A549 (cell line): ENCODE data around the gene MAP1LC3A.

Experiments used
- CEBPB ChIP-seq, 2 experiments: fragments of >200 bp in 1 of 2; sonication (Bioruptor Twin) in 1 of 2; formaldehyde crosslinking in 1 of 2; IDR thresholded peaks; 2 replicates each; pipeline ENCODE4 v1.6.1; 2012 to 2016
- CHD4 ChIP-seq: fragments of 200-600 bp; sonication (generic); IDR thresholded peaks from 2 replicates; pipeline ENCODE4 v1.6.1; 2016; ENCODE audit warnings: antibody characterized with exemption, mild to moderate bottlenecking, borderline replicate concordance
- KDM5A ChIP-seq: fragments of 200-600 bp; sonication (generic); IDR thresholded peaks from 2 replicates; pipeline ENCODE4 v1.6.1; 2016; ENCODE audit warnings: antibody characterized with exemption, mild to moderate bottlenecking
- NR3C1 ChIP-seq: fragments of >200 bp; sonication (Bioruptor Twin); formaldehyde crosslinking; IDR thresholded peaks from 3 replicates; pipeline ENCODE4 v1.6.1; 2017
- POLR2A ChIP-seq: IDR thresholded peaks from 2 replicates; pipeline ENCODE4 v1.6.1; 2012; ENCODE audit warnings: mild to moderate bottlenecking, low read length
- POLR2AphosphoS2 ChIP-seq: conservative IDR thresholded peaks from 2 replicates; pipeline ENCODE4 v1.6.1; 2012; ENCODE audit warnings: low read length, improper control_type of control experiment, inconsistent platforms
- RFX5 ChIP-seq: fragments of 450-650 bp; IDR thresholded peaks from 2 replicates; pipeline ENCODE4 v1.7.1; 2014; ENCODE audit warnings: antibody characterized with exemption, mild to moderate bottlenecking, moderate library complexity
- RNF2 ChIP-seq: fragments of 200-600 bp; sonication (generic); IDR thresholded peaks from 2 replicates; pipeline ENCODE4 v1.6.1; 2016; ENCODE audit warnings: low read depth, mild to moderate bottlenecking, antibody characterized with exemption, moderate library complexity, borderline replicate concordance
- SREBF2 ChIP-seq: fragments of 450-650 bp; IDR thresholded peaks from 2 replicates; pipeline ENCODE4 v1.6.1; 2014; ENCODE audit warnings: mild to moderate bottlenecking, moderate library complexity
- ZFP36 ChIP-seq: fragments of 450-650 bp; IDR thresholded peaks from 2 replicates; pipeline ENCODE4 v1.6.1; 2014; ENCODE audit warnings: borderline replicate concordance; ENCODE audit not compliant: partially characterized antibody
- TF ChIP-seq, protein P1 (sequence below): fragments of >200 bp; sonication (Bioruptor Twin); formaldehyde crosslinking; IDR thresholded peaks from 3 replicates; pipeline ENCODE4 v1.5.1; 2016
- TF ChIP-seq, protein P2 (sequence below): fragments of >200 bp; sonication (Bioruptor Twin); formaldehyde crosslinking; IDR thresholded peaks from 3 replicates; pipeline ENCODE4 v1.6.1; 2016

DNA sequence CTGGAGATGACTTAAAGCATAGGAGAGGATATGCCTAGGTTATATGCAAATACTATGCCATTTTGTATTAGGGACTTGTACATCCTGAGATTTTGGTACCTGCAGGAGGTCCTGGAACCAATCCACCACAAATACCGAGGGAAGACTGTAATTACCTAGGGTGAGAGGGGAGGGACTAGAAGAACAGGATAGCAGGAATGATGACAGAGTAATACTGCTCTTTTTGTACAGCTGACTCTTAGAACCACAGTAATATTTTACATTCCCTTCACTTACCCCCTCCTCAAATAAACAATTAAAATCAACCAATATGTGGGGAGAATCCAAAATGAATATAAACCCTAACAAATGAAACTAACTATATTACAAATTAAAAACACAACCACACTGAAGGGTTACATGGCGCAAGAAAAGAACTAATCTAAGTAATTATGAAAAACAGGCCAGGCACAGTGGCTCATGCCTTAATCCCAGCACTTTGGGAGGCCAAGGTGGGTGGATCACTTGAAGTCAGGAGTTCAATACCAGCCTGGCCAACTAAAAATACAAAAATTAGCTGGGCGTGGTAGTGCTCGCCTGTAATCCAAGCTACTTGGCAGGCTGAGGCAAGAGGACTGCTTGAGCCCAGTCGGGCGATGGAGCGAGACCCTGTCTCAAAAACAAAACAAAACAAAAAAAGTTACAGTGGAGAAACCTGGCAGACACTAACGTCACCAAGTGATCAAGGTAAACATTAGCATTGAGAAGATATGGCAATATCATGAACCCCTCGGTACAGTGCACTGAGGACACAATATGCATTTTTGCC, 37.1 kb downstream of the MAP1LC3A start:
- TF ChIP-seq, protein P1, sequence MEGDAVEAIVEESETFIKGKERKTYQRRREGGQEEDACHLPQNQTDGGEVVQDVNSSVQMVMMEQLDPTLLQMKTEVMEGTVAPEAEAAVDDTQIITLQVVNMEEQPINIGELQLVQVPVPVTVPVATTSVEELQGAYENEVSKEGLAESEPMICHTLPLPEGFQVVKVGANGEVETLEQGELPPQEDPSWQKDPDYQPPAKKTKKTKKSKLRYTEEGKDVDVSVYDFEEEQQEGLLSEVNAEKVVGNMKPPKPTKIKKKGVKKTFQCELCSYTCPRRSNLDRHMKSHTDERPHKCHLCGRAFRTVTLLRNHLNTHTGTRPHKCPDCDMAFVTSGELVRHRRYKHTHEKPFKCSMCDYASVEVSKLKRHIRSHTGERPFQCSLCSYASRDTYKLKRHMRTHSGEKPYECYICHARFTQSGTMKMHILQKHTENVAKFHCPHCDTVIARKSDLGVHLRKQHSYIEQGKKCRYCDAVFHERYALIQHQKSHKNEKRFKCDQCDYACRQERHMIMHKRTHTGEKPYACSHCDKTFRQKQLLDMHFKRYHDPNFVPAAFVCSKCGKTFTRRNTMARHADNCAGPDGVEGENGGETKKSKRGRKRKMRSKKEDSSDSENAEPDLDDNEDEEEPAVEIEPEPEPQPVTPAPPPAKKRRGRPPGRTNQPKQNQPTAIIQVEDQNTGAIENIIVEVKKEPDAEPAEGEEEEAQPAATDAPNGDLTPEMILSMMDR = no peak
- TF ChIP-seq RNF2 (no peak), ZFP36 (no peak), POLR2AphosphoS2 (no peak), SREBF2 (no peak), KDM5A (no peak), POLR2A (no peak), NR3C1 (no peak), CHD4 (no peak), RFX5 (no peak), CEBPB (IDR thresholded peaks at IDR 0.05) (no peak)
- TF ChIP-seq, protein P2, sequence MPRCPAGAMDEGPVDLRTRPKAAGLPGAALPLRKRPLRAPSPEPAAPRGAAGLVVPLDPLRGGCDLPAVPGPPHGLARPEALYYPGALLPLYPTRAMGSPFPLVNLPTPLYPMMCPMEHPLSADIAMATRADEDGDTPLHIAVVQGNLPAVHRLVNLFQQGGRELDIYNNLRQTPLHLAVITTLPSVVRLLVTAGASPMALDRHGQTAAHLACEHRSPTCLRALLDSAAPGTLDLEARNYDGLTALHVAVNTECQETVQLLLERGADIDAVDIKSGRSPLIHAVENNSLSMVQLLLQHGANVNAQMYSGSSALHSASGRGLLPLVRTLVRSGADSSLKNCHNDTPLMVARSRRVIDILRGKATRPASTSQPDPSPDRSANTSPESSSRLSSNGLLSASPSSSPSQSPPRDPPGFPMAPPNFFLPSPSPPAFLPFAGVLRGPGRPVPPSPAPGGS = no peak
